Measurements from ENCODE around the gene SAPCD1. TPM values are rescaled to one million over a fixed set of nuclear protein-coding genes. Genes with fewer than 3 reads are reported as not detected.
A peak's percentile ranks its signal among the peaks of the same experiment; 100 is the strongest.

Gene SAPCD1
- total RNA-seq, 1 donor from 2014 or later: 21.3 TPM

DNA sequence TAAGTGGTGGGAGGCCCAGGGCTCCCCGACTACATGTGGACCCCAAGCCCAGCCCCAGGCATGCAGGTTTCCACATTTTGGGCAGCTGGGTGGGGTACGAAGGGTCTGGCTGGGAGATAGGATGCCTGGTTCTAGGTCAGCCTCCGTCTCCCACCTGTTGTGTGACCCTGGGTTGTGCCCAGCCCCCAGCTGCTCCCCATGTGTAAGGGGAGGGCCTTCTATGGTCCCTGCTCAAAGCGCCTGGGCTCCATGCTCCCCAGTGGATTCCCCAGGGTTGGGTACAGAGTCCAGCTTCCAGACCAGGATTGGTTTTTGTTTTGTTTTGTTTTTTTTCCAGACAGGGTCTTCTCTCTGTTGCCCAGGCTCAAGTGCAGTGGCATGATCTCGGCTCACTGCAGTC, 15.7 kb downstream of the SAPCD1 start:
- Mint-ChIP-seq H3K27ac (ENCODE audit: unreplicated experiment) (no peak overlapping the region), H3K36me3 (ENCODE audit: low read depth) (no peaks in the 10 kb centered on the region), H3K4me1 (no peaks in the 10 kb centered on the region), H3K27me3 (ENCODE audit: low read depth) (no peaks in the 10 kb centered on the region), H3K9me3 (no peaks in the 10 kb centered on the region), H3K4me3 (no peak overlapping the region)
- no peak for DNase-seq (ENCODE audit: low read depth, low spot score)
- TF ChIP-seq, protein P1, sequence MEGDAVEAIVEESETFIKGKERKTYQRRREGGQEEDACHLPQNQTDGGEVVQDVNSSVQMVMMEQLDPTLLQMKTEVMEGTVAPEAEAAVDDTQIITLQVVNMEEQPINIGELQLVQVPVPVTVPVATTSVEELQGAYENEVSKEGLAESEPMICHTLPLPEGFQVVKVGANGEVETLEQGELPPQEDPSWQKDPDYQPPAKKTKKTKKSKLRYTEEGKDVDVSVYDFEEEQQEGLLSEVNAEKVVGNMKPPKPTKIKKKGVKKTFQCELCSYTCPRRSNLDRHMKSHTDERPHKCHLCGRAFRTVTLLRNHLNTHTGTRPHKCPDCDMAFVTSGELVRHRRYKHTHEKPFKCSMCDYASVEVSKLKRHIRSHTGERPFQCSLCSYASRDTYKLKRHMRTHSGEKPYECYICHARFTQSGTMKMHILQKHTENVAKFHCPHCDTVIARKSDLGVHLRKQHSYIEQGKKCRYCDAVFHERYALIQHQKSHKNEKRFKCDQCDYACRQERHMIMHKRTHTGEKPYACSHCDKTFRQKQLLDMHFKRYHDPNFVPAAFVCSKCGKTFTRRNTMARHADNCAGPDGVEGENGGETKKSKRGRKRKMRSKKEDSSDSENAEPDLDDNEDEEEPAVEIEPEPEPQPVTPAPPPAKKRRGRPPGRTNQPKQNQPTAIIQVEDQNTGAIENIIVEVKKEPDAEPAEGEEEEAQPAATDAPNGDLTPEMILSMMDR (conservative IDR thresholded peaks at IDR 0.05): no peak

DNA sequence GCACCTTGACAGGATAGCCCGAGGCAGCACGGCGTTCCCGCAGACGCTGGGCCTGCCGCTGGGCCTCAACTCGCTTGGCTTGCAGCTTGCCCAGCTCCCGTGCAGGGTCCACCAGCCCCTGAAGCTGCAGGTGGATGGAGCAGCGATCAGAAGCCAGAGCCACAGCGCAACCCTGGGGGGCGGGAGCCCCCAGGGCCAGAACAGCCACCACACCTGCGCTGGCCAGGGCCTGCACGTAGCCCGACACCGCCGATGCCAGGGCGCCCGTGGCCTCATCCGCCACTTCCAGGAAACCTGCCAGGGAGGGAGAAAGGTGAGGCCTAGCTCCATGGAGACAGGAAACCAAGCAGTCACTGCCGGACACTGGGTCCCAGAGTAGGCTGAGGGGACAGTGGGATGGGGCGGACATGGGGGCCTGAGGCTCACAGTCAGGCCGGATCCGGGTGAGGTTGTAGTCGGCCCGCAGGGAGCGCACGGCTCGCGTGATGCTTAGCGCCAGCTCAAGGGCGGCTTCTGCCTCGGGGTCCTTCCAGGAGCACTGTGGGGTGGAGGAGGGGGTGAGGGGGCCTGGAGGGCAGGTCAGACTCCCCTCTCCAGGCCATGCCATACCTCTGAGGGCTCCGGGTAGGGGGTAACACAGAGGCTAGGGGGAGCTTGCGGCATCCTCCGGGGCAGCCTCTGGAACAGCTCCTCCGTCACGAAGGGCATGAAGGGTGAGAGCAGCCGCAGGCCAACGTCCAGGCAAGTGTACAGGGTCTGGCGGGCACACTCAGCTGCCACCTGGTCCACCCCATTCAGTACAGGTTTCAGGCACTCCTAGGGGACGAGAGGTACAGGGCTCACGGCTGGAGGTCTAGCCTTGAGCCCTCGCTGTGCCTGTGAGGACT, 16.8 kb downstream of the SAPCD1 start:
- H3K27me3 Mint-ChIP-seq (ENCODE audit: low read depth): no peaks in the 10 kb centered on the region
- no peaks in the 10 kb centered on the region for H3K9me3 Mint-ChIP-seq
- H3K4me3 Mint-ChIP-seq: no peak overlapping the region
- H3K4me1 Mint-ChIP-seq: no peaks in the 10 kb centered on the region
- H3K27ac Mint-ChIP-seq (ENCODE audit: unreplicated experiment): no peak overlapping the region
- TF ChIP-seq, protein P1 (conservative IDR thresholded peaks at IDR 0.05): no peak
- DNase-seq (ENCODE audit: low read depth, low spot score): no peak
- peaks cover 2% of the 10 kb centered on the region for H3K36me3 Mint-ChIP-seq (ENCODE audit: low read depth)

DNA sequence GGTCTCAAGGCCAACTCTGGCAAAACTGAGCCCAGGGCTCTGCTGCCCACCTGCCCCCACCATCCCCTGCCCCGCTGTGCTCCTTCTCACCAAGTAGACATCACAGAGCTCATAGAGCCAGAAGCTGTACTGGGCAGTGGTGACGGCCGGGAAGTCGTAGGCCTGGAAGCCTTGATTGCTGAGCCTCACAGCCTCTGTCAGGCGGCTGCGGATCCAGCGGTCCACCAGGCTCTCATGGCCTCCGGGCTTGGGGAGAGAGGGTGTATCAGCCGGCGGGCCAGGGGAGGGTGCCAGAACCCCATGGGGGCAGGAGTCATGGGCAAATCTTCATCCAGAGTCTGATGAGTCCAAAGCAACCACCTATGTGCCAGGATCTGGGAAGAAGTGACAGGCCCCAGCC, 17.5 kb downstream of the SAPCD1 start:
- TF ChIP-seq, protein P1 (conservative IDR thresholded peaks at IDR 0.05): no peak
- no peaks in the 10 kb centered on the region for H3K27me3 Mint-ChIP-seq (ENCODE audit: low read depth)
- H3K9me3 Mint-ChIP-seq: no peaks in the 10 kb centered on the region
- peaks cover 8% of the 10 kb centered on the region for H3K36me3 Mint-ChIP-seq (ENCODE audit: low read depth)
- no peak overlapping the region for H3K4me3 Mint-ChIP-seq
- no peaks in the 10 kb centered on the region for H3K4me1 Mint-ChIP-seq
- H3K27ac Mint-ChIP-seq (ENCODE audit: unreplicated experiment): no peak overlapping the region
- no peak for DNase-seq (ENCODE audit: low read depth, low spot score)

DNA sequence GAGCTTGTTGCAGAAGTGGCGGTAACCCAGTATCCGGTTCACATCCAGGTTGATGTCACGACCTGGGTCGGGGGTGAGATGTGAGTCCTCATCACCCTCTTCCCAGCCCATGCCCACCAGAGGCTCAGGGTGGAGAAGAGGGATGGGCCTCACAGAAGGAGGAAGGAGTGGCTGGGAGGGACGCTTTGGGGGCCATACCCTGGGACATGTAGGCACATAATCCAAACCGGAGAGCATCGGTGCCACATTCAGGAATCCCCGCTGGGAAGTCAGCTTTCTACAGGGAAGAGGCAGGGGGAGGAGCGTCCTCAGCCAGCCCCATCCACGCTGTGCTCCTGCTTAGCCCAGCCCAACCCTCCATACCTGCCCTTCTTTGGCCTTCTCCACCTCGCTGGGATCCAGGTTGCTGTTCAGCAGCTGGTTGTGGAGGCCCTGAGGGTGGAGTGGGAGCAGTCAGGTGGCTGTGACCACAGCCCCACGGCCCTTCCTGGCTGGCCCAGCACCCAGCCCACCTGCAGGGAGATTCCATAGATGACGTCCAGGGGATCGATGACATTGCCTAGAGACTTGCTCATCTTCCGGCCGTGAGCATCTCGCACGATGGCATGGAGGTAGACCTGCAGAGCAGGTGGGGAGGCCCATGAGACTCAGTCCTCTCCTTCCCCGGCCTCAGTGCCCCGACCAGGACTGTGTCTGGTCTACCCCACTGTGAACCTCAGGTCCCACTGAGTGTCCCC, 18.2 kb downstream of the SAPCD1 start:
- Mint-ChIP-seq H3K9me3 (no peaks in the 10 kb centered on the region), H3K4me1 (no peaks in the 10 kb centered on the region), H3K27me3 (ENCODE audit: low read depth) (no peaks in the 10 kb centered on the region), H3K36me3 (ENCODE audit: low read depth) (peaks cover 8% of the 10 kb centered on the region), H3K4me3 (no peak overlapping the region), H3K27ac (ENCODE audit: unreplicated experiment) (peak overlapping the region; percentile 19)
- TF ChIP-seq, protein P1 (conservative IDR thresholded peaks at IDR 0.05): no peak
- DNase-seq (ENCODE audit: low read depth, low spot score): no peak

DNA sequence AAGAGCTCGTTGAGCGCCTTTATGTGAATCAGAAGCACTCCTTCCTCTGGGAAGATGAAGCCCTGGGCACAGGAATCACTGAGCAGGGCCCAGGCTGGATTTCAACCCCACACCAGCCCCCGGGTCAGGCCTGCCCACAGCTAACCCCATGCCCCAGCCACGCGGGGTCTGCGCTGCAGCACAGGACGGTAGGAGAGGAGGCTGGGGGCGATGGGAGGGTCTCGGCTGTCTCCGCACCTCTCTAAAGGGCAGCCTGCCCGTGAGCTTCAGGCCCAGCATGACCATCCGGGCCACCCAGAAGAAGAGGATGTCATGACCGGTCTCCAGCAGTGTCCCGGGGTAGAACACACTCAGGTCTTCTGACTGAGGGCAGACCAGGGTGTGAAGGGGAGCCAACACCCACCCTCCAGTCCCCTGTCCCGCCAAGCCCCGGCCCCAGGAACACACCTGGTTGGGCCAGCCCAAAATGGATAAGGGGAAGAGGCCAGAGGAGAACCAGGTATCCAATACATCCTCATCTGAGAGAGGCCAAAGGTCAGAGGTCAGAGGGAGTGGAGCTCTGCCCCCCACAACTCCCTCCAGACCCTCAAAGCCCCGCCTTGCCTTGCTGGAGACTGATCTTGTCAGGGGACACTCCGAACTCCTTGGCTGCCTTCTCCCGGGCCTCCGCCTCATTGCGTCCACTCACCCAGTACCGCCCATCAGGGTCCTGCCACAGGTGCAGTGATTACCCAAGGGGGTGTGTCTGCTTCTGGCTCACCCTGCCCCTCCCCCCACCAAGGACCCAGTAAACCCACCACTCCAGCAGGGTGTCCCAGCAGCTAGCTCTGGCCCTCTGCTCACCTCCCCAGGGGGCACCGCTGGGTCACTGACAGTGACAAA, 19.0 kb downstream of the SAPCD1 start:
- TF ChIP-seq, protein P1 (conservative IDR thresholded peaks at IDR 0.05): no peak
- no peak for DNase-seq (ENCODE audit: low read depth, low spot score)
- H3K27me3 Mint-ChIP-seq (ENCODE audit: low read depth): no peaks in the 10 kb centered on the region
- no peak overlapping the region for H3K4me3 Mint-ChIP-seq
- H3K9me3 Mint-ChIP-seq: no peaks in the 10 kb centered on the region
- H3K4me1 Mint-ChIP-seq: no peaks in the 10 kb centered on the region
- peaks cover 8% of the 10 kb centered on the region for H3K36me3 Mint-ChIP-seq (ENCODE audit: low read depth)
- peak overlapping the region; percentile 19 for H3K27ac Mint-ChIP-seq (ENCODE audit: unreplicated experiment)
